ENCODE results near the gene FNIP2.

The FNIP2 gene

GRCh38 chr4:158823461-158823873, 54.6 kb downstream of the FNIP2 start:
- Histone ChIP-seq H3K27me3 (no peaks in the 10 kb centered on the region), H3K4me1 (ENCODE audit: control insufficient read depth in 1 of 2, insufficient read depth in 1 of 2, low read depth in 1 of 2, low read length in 1 of 2) (peaks cover 3 to 4% of the 10 kb centered on the region in 2 experiments), H3K36me3 (no peaks in the 10 kb centered on the region), H3K4me3 (ENCODE audit: low read depth in 1 of 2, low read length in 1 of 2) (no peak overlapping the region), H3K27ac (no peak overlapping the region), H3K9me3 (no peaks in the 10 kb centered on the region)
- TF ChIP-seq CTCF (IDR thresholded peaks at IDR 0.05) = no peak

GRCh38 chr4:158824425-158825274, 55.8 kb downstream of the FNIP2 start:
- Histone ChIP-seq H3K4me3 (ENCODE audit: low read depth in 1 of 2, low read length in 1 of 2) (no peak overlapping the region), H3K27me3 (no peaks in the 10 kb centered on the region), H3K9me3 (no peaks in the 10 kb centered on the region), H3K4me1 (ENCODE audit: control insufficient read depth in 1 of 2, insufficient read depth in 1 of 2, low read depth in 1 of 2, low read length in 1 of 2) (no peaks in the 10 kb centered on the region), H3K27ac (no peak overlapping the region), H3K36me3 (no peaks in the 10 kb centered on the region)
- no peak for TF ChIP-seq CTCF (IDR thresholded peaks at IDR 0.05)

- no peak overlapping the region for H3K27ac ChIP-seq
- no peaks in the 10 kb centered on the region for H3K27me3 ChIP-seq
- no peaks in the 10 kb centered on the region for H3K9me3 ChIP-seq
- no peak for TF ChIP-seq CTCF (IDR thresholded peaks at IDR 0.05)
- H3K4me1 ChIP-seq (ENCODE audit: control insufficient read depth in 1 of 2, insufficient read depth in 1 of 2, low read depth in 1 of 2, low read length in 1 of 2) = no peaks in the 10 kb centered on the region
- no peaks in the 10 kb centered on the region for H3K36me3 ChIP-seq
- H3K4me3 ChIP-seq (ENCODE audit: low read depth in 1 of 2, low read length in 1 of 2) = no peak overlapping the region
Observed at GRCh38 chr4:158825433-158826036, 56.7 kb downstream of the FNIP2 start.

DNA sequence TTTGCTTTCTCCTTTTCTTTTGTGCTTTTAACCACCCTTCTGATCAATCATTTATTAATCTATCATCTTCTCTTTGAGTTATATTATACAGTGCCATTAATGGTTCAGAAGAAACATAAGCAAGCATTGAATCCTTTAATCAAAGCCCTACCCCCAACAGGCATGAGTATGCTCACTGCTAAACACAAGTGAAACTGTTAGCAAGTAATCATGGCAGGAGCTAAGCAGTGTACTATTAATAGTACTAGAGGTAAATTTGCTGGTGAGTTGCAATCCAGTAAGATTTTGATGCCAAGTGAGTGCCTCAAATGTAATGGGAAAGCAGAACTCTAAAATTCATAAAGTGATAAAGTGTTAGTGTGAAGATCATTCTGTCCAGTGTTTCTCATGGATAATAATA, 57.2 kb downstream of the FNIP2 start:
- TF ChIP-seq CTCF (IDR thresholded peaks at IDR 0.05) = no peak
- Histone ChIP-seq H3K4me1 (ENCODE audit: control insufficient read depth in 1 of 2, insufficient read depth in 1 of 2, low read depth in 1 of 2, low read length in 1 of 2) (no peaks in the 10 kb centered on the region), H3K27me3 (no peaks in the 10 kb centered on the region), H3K4me3 (ENCODE audit: low read depth in 1 of 2, low read length in 1 of 2) (no peak overlapping the region), H3K36me3 (no peaks in the 10 kb centered on the region), H3K27ac (no peak overlapping the region), H3K9me3 (no peaks in the 10 kb centered on the region)

DNA sequence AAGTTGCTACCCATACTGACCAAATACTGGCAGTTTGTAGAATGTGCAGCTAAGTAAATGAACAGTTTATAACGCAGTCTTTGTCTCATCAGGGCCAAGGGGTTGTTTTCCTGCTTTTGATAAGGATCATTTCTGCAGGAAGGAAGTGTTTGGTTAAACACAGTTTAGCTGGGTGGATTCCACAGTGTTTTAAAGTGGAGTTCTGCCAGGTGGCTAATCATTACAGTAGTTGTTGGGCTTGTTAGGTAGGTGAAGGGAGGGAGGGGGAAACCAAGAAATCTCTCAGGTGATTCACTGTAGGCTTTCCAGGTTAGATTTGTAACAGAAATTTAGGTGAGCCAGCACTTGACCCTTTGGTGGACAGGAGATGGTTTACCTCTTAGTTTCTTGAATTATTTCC, 58.1 kb downstream of the FNIP2 start:
- Histone ChIP-seq H3K27ac (no peak overlapping the region), H3K4me1 (ENCODE audit: control insufficient read depth in 1 of 2, insufficient read depth in 1 of 2, low read depth in 1 of 2, low read length in 1 of 2) (no peaks in the 10 kb centered on the region), H3K9me3 (no peaks in the 10 kb centered on the region), H3K27me3 (no peaks in the 10 kb centered on the region), H3K36me3 (no peaks in the 10 kb centered on the region), H3K4me3 (ENCODE audit: low read depth in 1 of 2, low read length in 1 of 2) (no peak overlapping the region)
- TF ChIP-seq CTCF (IDR thresholded peaks at IDR 0.05) = no peak

Data from neutrophil (primary cell).